Spleen (tissue), 11 donors: ENCODE data around the gene FRMPD2. TPM values are rescaled to one million over a fixed set of nuclear protein-coding genes. Genes with fewer than 3 reads are reported as not detected.

ENCODE experiments used
- DNase-seq: peaks from one replicate; pipeline ENCODE4 v3.0.0-alpha.2; 2020
- H3K27ac ChIP-seq, 8 donors: fragments of 200-600 bp; sonication (generic) in 7 of 8; 1 replicate in 4 of 8; 2 replicates in 4 of 8; pipeline versions ENCODE4 v1.5.0 to v1.8.0; 2016 to 2021; ENCODE audit warnings: inconsistent platforms in 4 of 8, mild to moderate bottlenecking in 4 of 8, moderate library complexity in 1 of 8
- H3K27me3 ChIP-seq, 7 donors: fragments of 200-600 bp; sonication (generic) in 6 of 7; replicated peaks in 1 of 7; 1 replicate in 4 of 7; 2 replicates in 3 of 7; pipeline versions ENCODE4 v1.5.0 to v1.8.0; 2016 to 2021; ENCODE audit warnings: inconsistent platforms in 3 of 7, mild to moderate bottlenecking in 1 of 7
- H3K36me3 ChIP-seq, 6 donors: fragments of 200-600 bp; sonication (generic) in 5 of 6; 1 replicate in 4 of 6; 2 replicates in 2 of 6; pipeline versions ENCODE4 v1.5.0 to v1.8.0; 2016 to 2021; ENCODE audit warnings: inconsistent platforms in 2 of 6
- H3K4me1 ChIP-seq, 6 donors: fragments of 200-600 bp; sonication (generic) in 5 of 6; 1 replicate in 3 of 6; 2 replicates in 3 of 6; pipeline versions ENCODE4 v1.5.0 to v1.8.0; 2016 to 2021; ENCODE audit warnings: inconsistent platforms in 3 of 6
- H3K4me3 ChIP-seq, 8 donors: fragments of 200-600 bp; sonication (generic) in 7 of 8; 1 replicate in 4 of 8; 2 replicates in 4 of 8; pipeline versions ENCODE4 v1.5.0 to v1.8.0; 2016 to 2021; ENCODE audit warnings: inconsistent platforms in 4 of 8, mild to moderate bottlenecking in 4 of 8, moderate library complexity in 2 of 8
- H3K9me3 ChIP-seq, 8 donors: fragments of 200-600 bp; sonication (generic) in 7 of 8; 1 replicate in 4 of 8; 2 replicates in 4 of 8; pipeline versions ENCODE4 v1.5.0 to v1.8.0; 2016 to 2021; ENCODE audit warnings: inconsistent platforms in 4 of 8
- CTCF ChIP-seq, 11 experiments: fragments of 200-600 bp in 7 of 11; fragments of 450-650 bp in 4 of 11; sonication (generic) in 4 of 11; IDR thresholded peaks in 8 of 11; conservative IDR thresholded peaks in 3 of 11; 1 replicate in 7 of 11; 2 replicates in 4 of 11; pipeline versions ENCODE4 v1.4.0 to v1.8.0; 2016 to 2021; ENCODE audit warnings: antibody characterized with exemption in 11 of 11, inconsistent platforms in 4 of 11, mild to moderate bottlenecking in 1 of 11
- POLR2A ChIP-seq, 3 donors: fragments of 450-650 bp; IDR thresholded peaks; one replicate each; pipeline ENCODE4 v1.5.1; 2017; ENCODE audit warnings: antibody characterized with exemption in 3 of 3, mild to moderate bottlenecking in 1 of 3
- POLR2AphosphoS5 ChIP-seq, 3 donors: sonication (generic); formaldehyde crosslinking; IDR thresholded peaks; one replicate each; pipeline ENCODE4 v1.5.1; 2017; ENCODE audit warnings: antibody characterized with exemption in 3 of 3
- WGBS, 5 donors: extraction: QIAGEN DNeasy Blood & Tissue Kit in 3 of 5; methylation state at CpG; one replicate each; pipeline versions ENCODE4 v1.1.5 to v1.1.7; 2013 to 2018; 5-methylcytosine and 5-hydroxymethylcytosine counted together
- intact Hi-C: fragments of 100-400 bp; cut with DNase I; formaldehyde crosslinking; loops from one replicate; pipeline ENCODE4 v1.15.0; 2023; ENCODE audit warnings: low total_unique reads
- polyA plus RNA-seq, 3 donors: library from polyadenylated mRNA; stranded (reverse); fragments of 200-250 nt; gene quantifications; one replicate each; pipeline ENCODE4 v1.2.1, GENCODE V29; 2013
- total RNA-seq, 7 donors: library from RNA; depleted of rRNA in 3 of 7; stranded (reverse); fragments of >200 nt in 3 of 7; fragmentation: NEBNext Ultra II Directional in 4 of 7; extraction: Animal tissue kit (Norgen Biotek cat#: 25700) in 4 of 7; gene quantifications; one replicate each; pipeline versions ENCODE4 v1.1.0 to v1.2.1, GENCODE V29; 2016 to 2021
- donor health status: healthy with polysubstance abuse.
- donor health status: DM: no; HTN: no; CAD: no; lungs with moderate emphysema.
- donor health status: DM: no; HTN: no; CAD: no.
- donor health status: Bipolar disorder and iron deficiency.
- donor health status: healthy.
- donor health status: DM: no; HTN: no; CAD: no.
- donor health status: DM: yes; HTN: yes; CAD: no.

Gene FRMPD2
- total and polyA plus RNA-seq, 10 donors: 0.33 TPM; not detected in 9

DNA sequence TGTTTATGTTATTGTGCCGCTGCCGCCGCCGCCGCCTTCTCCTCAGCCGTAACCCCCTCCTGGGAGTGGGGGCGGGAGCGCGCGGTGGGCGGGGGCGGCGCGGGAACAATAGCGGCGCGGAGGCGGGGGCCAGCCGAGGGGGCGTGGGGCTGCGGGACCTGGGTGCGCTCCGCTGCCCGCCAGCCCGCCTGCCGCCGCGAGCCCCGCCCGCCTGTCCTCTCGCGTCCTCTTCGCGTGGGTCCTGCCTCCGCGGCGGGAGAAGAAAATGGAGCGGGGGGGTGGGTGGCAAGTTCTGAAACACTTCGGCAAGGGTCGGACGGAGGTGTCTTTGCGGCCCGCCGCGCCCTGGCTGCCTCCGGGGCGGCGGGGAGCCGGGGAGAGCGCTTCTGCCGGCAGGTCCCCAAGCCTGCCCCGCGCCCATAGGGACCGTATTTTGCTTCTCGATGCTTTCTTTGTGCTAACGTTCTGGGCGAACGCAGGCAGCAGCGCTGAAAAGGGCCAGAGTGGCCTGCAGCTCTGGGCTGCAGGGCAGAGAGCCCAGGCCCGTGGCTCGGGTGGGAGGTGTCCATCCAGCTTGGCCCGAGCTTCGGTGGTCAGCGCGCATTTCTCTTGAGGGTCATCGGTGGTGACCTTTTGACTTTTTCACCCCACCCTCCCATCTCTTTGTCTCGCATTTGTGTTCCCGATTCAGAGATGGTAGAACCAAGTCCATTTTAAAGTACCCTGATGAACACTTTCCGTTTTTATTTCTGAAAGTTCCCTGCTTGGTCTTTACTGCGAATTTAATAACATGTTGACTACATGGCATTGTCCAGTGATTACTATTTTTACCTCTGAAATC, 32.6 kb upstream of the FRMPD2 start:
- WGBS, 5 donors: 1 to 2% (median 2%) methylated on average over 34 to 70 of the region's 70 CpGs
- intact Hi-C loops: no loop called here
- no peak for DNase-seq
- H3K27ac ChIP-seq: peak overlapping the region; percentile 91 to 98 (median 96)
- TF ChIP-seq CTCF (IDR thresholded peaks at IDR 0.05 in 8 of 11, conservative IDR thresholded peaks at IDR 0.05 in 3 of 11) (peak in 1 of 11 experiments; percentile 6), POLR2A (IDR thresholded peaks at IDR 0.05) (no peak), POLR2AphosphoS5 (IDR thresholded peaks at IDR 0.05) (no peak)
- no peaks in the 10 kb centered on the region for H3K36me3 ChIP-seq
- no peaks in the 10 kb centered on the region for H3K9me3 ChIP-seq
- H3K27me3 ChIP-seq: no peaks in the 10 kb centered on the region
- H3K4me3 ChIP-seq: peak overlapping the region; percentile 46 to 88 (median 66)
- peaks cover 18 to 42% (median 26%) of the 10 kb centered on the region in 6 donors for H3K4me1 ChIP-seq

- peak; percentile 98 for DNase-seq
- TF ChIP-seq POLR2A (IDR thresholded peaks at IDR 0.05) (peak in 2 of 3 donors; percentile 63 to 95), POLR2AphosphoS5 (IDR thresholded peaks at IDR 0.05) (peak; percentile 95 to 97 (median 95)), CTCF (IDR thresholded peaks at IDR 0.05 in 8 of 11, conservative IDR thresholded peaks at IDR 0.05 in 3 of 11) (peak in 1 of 11 experiments; percentile 10)
- no peaks in the 10 kb centered on the region for H3K27me3 ChIP-seq
- WGBS, 5 donors: 0 to 4% (median 2%) methylated on average over 6 to 86 of the region's 86 CpGs
- intact Hi-C loops: no loop called here
- no peaks in the 10 kb centered on the region for H3K9me3 ChIP-seq
- no peaks in the 10 kb centered on the region for H3K36me3 ChIP-seq
- peak within 1 kb of the TSS; percentile 46 to 88 (median 66) for H3K4me3 ChIP-seq
- H3K4me1 ChIP-seq: peaks cover 18 to 42% (median 26%) of the 10 kb centered on the region in 6 donors
- peak within 1 kb of the TSS; percentile 91 to 98 (median 96) for H3K27ac ChIP-seq
Measured at GRCh38 chr10:48306265-48306869, 31.9 kb upstream of the FRMPD2 start, which contains the start of gene MAPK8. Gene MAPK8, plus strand, starts transcription at chr10:48306677. Its CDS starts 94,984 bp downstream, at chr10:48401661.

DNA sequence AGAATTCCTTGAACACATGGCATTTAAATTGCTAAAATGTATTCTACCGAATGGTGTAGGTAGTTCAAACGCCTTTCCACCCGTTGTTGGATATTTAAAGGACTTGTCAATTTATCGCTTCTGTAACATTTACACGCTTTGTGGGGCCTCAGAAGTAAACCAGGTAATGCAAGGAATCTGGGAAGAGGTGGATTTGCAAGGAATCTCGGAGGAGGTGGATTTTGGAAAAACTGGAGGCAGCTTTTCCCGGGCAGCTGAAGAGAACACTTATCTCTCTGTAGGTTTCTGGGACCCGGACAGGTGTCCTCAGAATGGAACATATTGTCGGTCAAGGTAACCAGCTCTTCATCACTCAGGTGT, 31.4 kb upstream of the FRMPD2 start:
- intact Hi-C loops: no loop called here
- no peaks in the 10 kb centered on the region for H3K36me3 ChIP-seq
- H3K27ac ChIP-seq: peak overlapping the region in 7 of 8 donors; percentile 91 to 98 (median 96)
- DNase-seq: no peak
- H3K27me3 ChIP-seq: no peaks in the 10 kb centered on the region
- 74 to 81% (median 76%) methylated on average over 9 of the region's 9 CpGs for WGBS, 5 donors
- no peaks in the 10 kb centered on the region for H3K9me3 ChIP-seq
- TF ChIP-seq POLR2AphosphoS5 (IDR thresholded peaks at IDR 0.05) (no peak), POLR2A (IDR thresholded peaks at IDR 0.05) (no peak), CTCF (IDR thresholded peaks at IDR 0.05 in 8 of 11, conservative IDR thresholded peaks at IDR 0.05 in 3 of 11) (no peak)
- peak overlapping the region; percentile 12 to 88 (median 66) for H3K4me3 ChIP-seq
- H3K4me1 ChIP-seq: peaks cover 18 to 42% (median 26%) of the 10 kb centered on the region in 6 donors
